ENCODE measurements around the gene IP6K3. TPM values are rescaled to one million over a fixed set of nuclear protein-coding genes. Genes with fewer than 3 reads are reported as not detected.
A peak's percentile ranks its signal among the peaks of the same experiment; 100 is the strongest.

IP6K3 gene
- total and polyA plus RNA-seq, 5 donors from 2014 or later = not detected

GRCh38 chr6:33696076-33696475, 50.6 kb downstream of the IP6K3 start:
- peaks cover 63% of the 10 kb centered on the region for H3K4me1 ChIP-seq (ENCODE audit: control insufficient read depth, insufficient read depth, low read length, poor library complexity, severe bottlenecking)
- H3K4me3 Mint-ChIP-seq = peak overlapping the region in 3 of 4 donors; percentile 44 to 80 (median 71)
- H3K27ac Mint-ChIP-seq = peak overlapping the region; percentile 96 to 98 (median 97)
- H3K27ac ChIP-seq (ENCODE audit: insufficient read depth, low read length, poor library complexity, severe bottlenecking) = peak overlapping the region; percentile 72
- H3K27me3 Mint-ChIP-seq = no peaks in the 10 kb centered on the region
- no peaks in the 10 kb centered on the region for H3K9me3 ChIP-seq (ENCODE audit: control insufficient read depth in 2 of 2, low read length in 2 of 2)
- H3K9me3 Mint-ChIP-seq = no peaks in the 10 kb centered on the region
- ATAC-seq (ENCODE audit: low read depth in 2 of 2) (no peak), DNase-seq (no peak)
- H3K27me3 ChIP-seq (ENCODE audit: control insufficient read depth, insufficient read depth, low read length) = no peaks in the 10 kb centered on the region
- no peak overlapping the region for H3K4me3 ChIP-seq (ENCODE audit: low read depth, low read length)
- H3K36me3 Mint-ChIP-seq = peaks cover 26% of the 10 kb centered on the region
- peaks cover 25 to 69% (median 45%) of the 10 kb centered on the region in 4 donors for H3K4me1 Mint-ChIP-seq
- peaks cover 26% of the 10 kb centered on the region for H3K36me3 ChIP-seq (ENCODE audit: control insufficient read depth, insufficient read depth, low read length)

DNA sequence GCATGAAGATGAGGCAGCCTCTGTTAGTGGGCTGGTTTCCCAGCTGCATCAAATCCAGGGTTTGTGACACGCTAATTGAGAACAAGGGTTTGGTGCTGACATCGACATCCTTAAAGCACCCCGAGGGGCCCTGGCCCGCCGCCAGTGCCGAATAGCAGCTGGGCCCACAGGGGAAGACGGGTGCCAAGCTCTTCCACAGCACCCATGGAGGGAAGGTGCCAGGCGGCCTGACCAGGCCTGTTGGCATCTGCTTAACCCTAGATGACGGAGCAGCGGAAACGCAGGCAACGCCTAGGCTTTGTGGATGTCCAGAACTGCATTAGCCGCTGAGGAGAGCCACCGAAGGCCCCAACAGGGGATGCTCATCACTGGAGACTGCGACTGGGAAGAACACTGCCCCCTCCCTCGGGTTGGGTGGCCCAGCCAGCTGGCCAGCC, 51.2 kb downstream of the IP6K3 start:
- no peaks in the 10 kb centered on the region for H3K9me3 Mint-ChIP-seq
- peak overlapping the region; percentile 72 for H3K27ac ChIP-seq (ENCODE audit: insufficient read depth, low read length, poor library complexity, severe bottlenecking)
- H3K4me3 ChIP-seq (ENCODE audit: low read depth, low read length) = no peak overlapping the region
- H3K36me3 ChIP-seq (ENCODE audit: control insufficient read depth, insufficient read depth, low read length) = peaks cover 32% of the 10 kb centered on the region
- H3K36me3 Mint-ChIP-seq = peaks cover 27% of the 10 kb centered on the region
- H3K4me1 ChIP-seq (ENCODE audit: control insufficient read depth, insufficient read depth, low read length, poor library complexity, severe bottlenecking) = peaks cover 61% of the 10 kb centered on the region
- H3K27me3 Mint-ChIP-seq = no peaks in the 10 kb centered on the region
- H3K27me3 ChIP-seq (ENCODE audit: control insufficient read depth, insufficient read depth, low read length) = no peaks in the 10 kb centered on the region
- no peaks in the 10 kb centered on the region for H3K9me3 ChIP-seq (ENCODE audit: control insufficient read depth in 2 of 2, low read length in 2 of 2)
- H3K4me3 Mint-ChIP-seq = no peak overlapping the region
- peaks cover 25 to 69% (median 44%) of the 10 kb centered on the region in 4 donors for H3K4me1 Mint-ChIP-seq
- peak overlapping the region; percentile 98 to 99 (median 98) for H3K27ac Mint-ChIP-seq
- no peak for ATAC-seq (ENCODE audit: low read depth in 2 of 2)
- DNase-seq = no peak

- ATAC-seq (ENCODE audit: low read depth in 2 of 2) (no peak), DNase-seq (no peak)
- no peaks in the 10 kb centered on the region for H3K9me3 ChIP-seq (ENCODE audit: control insufficient read depth in 2 of 2, low read length in 2 of 2)
- peak overlapping the region; percentile 98 to 99 (median 98) for H3K27ac Mint-ChIP-seq
- peak overlapping the region in 3 of 4 donors; percentile 53 to 77 (median 69) for H3K4me3 Mint-ChIP-seq
- peaks cover 20 to 64% (median 39%) of the 10 kb centered on the region in 4 donors for H3K4me1 Mint-ChIP-seq
- no peaks in the 10 kb centered on the region for H3K27me3 Mint-ChIP-seq
- no peak overlapping the region for H3K4me3 ChIP-seq (ENCODE audit: low read depth, low read length)
- no peaks in the 10 kb centered on the region for H3K27me3 ChIP-seq (ENCODE audit: control insufficient read depth, insufficient read depth, low read length)
- H3K9me3 Mint-ChIP-seq = no peaks in the 10 kb centered on the region
- peaks cover 27% of the 10 kb centered on the region for H3K36me3 Mint-ChIP-seq
- peak overlapping the region; percentile 72 for H3K27ac ChIP-seq (ENCODE audit: insufficient read depth, low read length, poor library complexity, severe bottlenecking)
- peaks cover 58% of the 10 kb centered on the region for H3K4me1 ChIP-seq (ENCODE audit: control insufficient read depth, insufficient read depth, low read length, poor library complexity, severe bottlenecking)
- H3K36me3 ChIP-seq (ENCODE audit: control insufficient read depth, insufficient read depth, low read length) = peaks cover 37% of the 10 kb centered on the region
These were observed 51.7 kb downstream of the IP6K3 start for GRCh38 chr6:33694977-33695376.

GRCh38 chr6:33694401-33694931, 52.2 kb downstream of the IP6K3 start:
- Mint-ChIP-seq H3K4me3 (peak overlapping the region; percentile 2 to 77 (median 61)), H3K27me3 (no peaks in the 10 kb centered on the region), H3K4me1 (peaks cover 19 to 64% (median 40%) of the 10 kb centered on the region in 4 donors), H3K36me3 (peaks cover 31% of the 10 kb centered on the region), H3K27ac (peak overlapping the region; percentile 98 to 99 (median 98)), H3K9me3 (no peaks in the 10 kb centered on the region)
- Histone ChIP-seq H3K27ac (ENCODE audit: insufficient read depth, low read length, poor library complexity, severe bottlenecking) (peak overlapping the region; percentile 72), H3K27me3 (ENCODE audit: control insufficient read depth, insufficient read depth, low read length) (no peaks in the 10 kb centered on the region), H3K9me3 (ENCODE audit: control insufficient read depth in 2 of 2, low read length in 2 of 2) (no peaks in the 10 kb centered on the region), H3K4me1 (ENCODE audit: control insufficient read depth, insufficient read depth, low read length, poor library complexity, severe bottlenecking) (peaks cover 58% of the 10 kb centered on the region), H3K36me3 (ENCODE audit: control insufficient read depth, insufficient read depth, low read length) (peaks cover 42% of the 10 kb centered on the region), H3K4me3 (ENCODE audit: low read depth, low read length) (no peak overlapping the region)
- DNase-seq (peak; percentile 22 to 86 (median 43)), ATAC-seq (ENCODE audit: low read depth in 2 of 2) (peak; percentile 53 to 62)

DNA sequence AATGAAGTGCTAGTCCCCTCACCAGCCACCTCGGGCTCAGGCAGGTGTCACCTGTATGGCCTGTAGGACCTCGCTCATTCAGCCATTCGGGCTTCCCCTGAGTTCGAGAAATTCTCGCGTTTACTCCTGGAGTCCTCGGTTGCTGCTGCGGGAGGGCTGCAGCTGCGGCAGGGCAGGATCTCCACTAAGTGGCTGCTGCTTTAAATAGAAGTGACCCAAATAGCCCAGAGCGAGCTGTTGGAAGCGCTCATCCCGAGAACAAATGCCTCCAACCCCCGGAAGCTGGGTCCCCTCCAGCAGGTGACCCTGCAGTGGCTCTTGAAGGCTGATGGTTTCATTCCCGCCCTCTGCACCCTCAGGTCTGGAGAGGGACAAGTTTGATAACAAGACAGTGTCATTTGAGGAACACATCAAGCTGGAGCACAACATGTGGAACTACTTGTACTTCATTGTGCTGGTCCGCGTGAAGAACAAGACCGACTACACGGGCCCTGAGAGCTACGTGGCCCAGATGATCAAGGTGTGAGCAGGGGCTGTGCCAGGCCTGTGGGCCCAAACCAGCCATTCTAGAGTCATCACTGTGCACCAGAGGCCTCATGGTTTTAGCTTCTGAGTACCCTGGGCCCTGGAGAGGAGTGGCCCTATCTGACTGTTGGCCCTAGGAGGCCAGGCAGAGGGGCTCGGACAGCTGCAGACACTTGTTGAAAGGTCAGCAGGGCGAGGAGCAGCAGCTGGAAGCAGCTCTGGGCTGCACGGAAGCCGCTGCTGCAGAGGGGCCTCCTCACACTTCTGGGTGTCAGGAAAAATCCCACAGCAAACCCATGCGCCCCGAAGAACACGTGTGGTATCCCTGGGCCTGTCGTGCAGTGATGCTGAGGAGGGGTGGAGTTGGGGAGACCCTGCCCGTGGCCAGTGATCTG, 53.3 kb downstream of the IP6K3 start:
- H3K36me3 Mint-ChIP-seq = peaks cover 42% of the 10 kb centered on the region
- no peaks in the 10 kb centered on the region for H3K27me3 Mint-ChIP-seq
- Histone ChIP-seq H3K27me3 (ENCODE audit: control insufficient read depth, insufficient read depth, low read length) (no peaks in the 10 kb centered on the region), H3K4me3 (ENCODE audit: low read depth, low read length) (no peak overlapping the region), H3K9me3 (ENCODE audit: control insufficient read depth in 2 of 2, low read length in 2 of 2) (no peaks in the 10 kb centered on the region), H3K4me1 (ENCODE audit: control insufficient read depth, insufficient read depth, low read length, poor library complexity, severe bottlenecking) (peaks cover 58% of the 10 kb centered on the region), H3K27ac (ENCODE audit: insufficient read depth, low read length, poor library complexity, severe bottlenecking) (peak overlapping the region; percentile 72), H3K36me3 (ENCODE audit: control insufficient read depth, insufficient read depth, low read length) (peaks cover 53% of the 10 kb centered on the region)
- peak overlapping the region in 3 of 4 donors; percentile 53 to 82 (median 69) for H3K4me3 Mint-ChIP-seq
- no peaks in the 10 kb centered on the region for H3K9me3 Mint-ChIP-seq
- peak overlapping the region; percentile 98 to 99 (median 98) for H3K27ac Mint-ChIP-seq
- ATAC-seq (ENCODE audit: low read depth in 2 of 2) = no peak
- DNase-seq = no peak
- peaks cover 19 to 59% (median 41%) of the 10 kb centered on the region in 4 donors for H3K4me1 Mint-ChIP-seq

DNA sequence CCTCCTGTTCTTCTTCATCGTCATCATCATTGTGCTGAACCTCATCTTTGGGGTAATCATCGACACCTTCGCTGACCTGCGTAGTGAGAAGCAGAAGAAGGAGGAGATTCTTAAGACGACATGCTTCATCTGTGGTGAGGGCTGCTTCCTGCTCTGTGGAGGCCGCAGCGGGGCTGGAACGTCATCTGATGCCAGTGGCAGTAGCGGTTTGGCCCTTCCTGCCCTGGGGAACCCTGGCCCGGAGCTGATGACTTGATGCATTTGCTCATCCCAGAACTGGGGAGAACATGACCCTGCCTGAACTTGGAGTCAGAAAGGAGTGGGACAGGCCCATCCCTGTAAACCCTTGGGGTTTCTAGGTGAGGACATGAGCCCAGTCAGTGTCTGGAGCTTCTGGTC, 53.9 kb downstream of the IP6K3 start:
- Mint-ChIP-seq H3K27me3 (no peaks in the 10 kb centered on the region), H3K4me1 (peaks cover 19 to 59% (median 41%) of the 10 kb centered on the region in 4 donors), H3K9me3 (no peaks in the 10 kb centered on the region), H3K4me3 (peak overlapping the region in 3 of 4 donors; percentile 23 to 82 (median 78)), H3K27ac (peak overlapping the region; percentile 98 to 99 (median 98)), H3K36me3 (peaks cover 47% of the 10 kb centered on the region)
- ATAC-seq (ENCODE audit: low read depth in 2 of 2) (peak; percentile 63 to 67), DNase-seq (peak; percentile 29 to 77 (median 55))
- peak overlapping the region; percentile 72 for H3K27ac ChIP-seq (ENCODE audit: insufficient read depth, low read length, poor library complexity, severe bottlenecking)
- peaks cover 58% of the 10 kb centered on the region for H3K4me1 ChIP-seq (ENCODE audit: control insufficient read depth, insufficient read depth, low read length, poor library complexity, severe bottlenecking)
- H3K27me3 ChIP-seq (ENCODE audit: control insufficient read depth, insufficient read depth, low read length) = no peaks in the 10 kb centered on the region
- H3K36me3 ChIP-seq (ENCODE audit: control insufficient read depth, insufficient read depth, low read length) = peaks cover 50% of the 10 kb centered on the region
- no peak overlapping the region for H3K4me3 ChIP-seq (ENCODE audit: low read depth, low read length)
- H3K9me3 ChIP-seq (ENCODE audit: control insufficient read depth in 2 of 2, low read length in 2 of 2) = no peaks in the 10 kb centered on the region

DNA sequence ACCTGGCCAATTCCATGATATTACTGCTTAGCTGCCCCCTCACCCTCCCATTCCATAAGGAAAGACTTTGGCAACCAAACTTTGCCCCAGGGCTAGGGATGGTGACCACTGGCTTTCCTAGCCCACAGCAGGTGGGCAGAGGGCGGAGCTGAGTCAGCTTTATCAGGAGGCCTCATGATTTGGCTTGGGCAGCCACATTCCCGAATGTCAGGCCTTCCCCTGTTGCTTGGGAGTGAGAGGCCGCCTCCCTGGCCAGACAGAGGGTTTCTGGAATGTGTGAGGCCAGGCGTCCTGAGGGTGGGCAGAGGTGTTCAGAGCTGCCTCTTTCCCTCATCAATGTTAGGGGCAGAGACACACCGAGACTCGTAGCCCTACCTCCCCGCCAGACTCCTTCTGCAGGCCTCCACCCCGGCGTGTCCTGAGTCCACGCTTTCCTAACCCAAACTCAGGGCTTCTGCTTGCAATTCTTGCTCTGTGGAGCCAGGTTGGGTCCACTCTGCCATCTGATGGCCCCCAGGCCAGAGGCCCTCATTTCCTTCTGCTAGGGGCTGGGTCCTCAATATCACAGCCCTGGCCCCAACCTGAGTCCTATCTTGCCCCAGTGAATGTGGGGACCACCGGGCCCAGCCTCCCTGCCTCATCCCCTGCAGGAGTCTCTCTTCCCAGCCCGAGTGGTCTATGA, 54.5 kb downstream of the IP6K3 start:
- ATAC-seq (ENCODE audit: low read depth in 2 of 2) (no peak), DNase-seq (no peak)

More for the DNA sequence above, 54.5 kb downstream of the IP6K3 start:
- Histone ChIP-seq H3K4me1 (ENCODE audit: control insufficient read depth, insufficient read depth, low read length, poor library complexity, severe bottlenecking) (peaks cover 54% of the 10 kb centered on the region), H3K4me3 (ENCODE audit: low read depth, low read length) (no peak overlapping the region), H3K9me3 (ENCODE audit: control insufficient read depth in 2 of 2, low read length in 2 of 2) (no peaks in the 10 kb centered on the region), H3K36me3 (ENCODE audit: control insufficient read depth, insufficient read depth, low read length) (peaks cover 50% of the 10 kb centered on the region), H3K27me3 (ENCODE audit: control insufficient read depth, insufficient read depth, low read length) (no peaks in the 10 kb centered on the region), H3K27ac (ENCODE audit: insufficient read depth, low read length, poor library complexity, severe bottlenecking) (peak overlapping the region; percentile 72)
- Mint-ChIP-seq H3K36me3 (peaks cover 43% of the 10 kb centered on the region), H3K9me3 (no peaks in the 10 kb centered on the region), H3K4me1 (peaks cover 19 to 54% (median 39%) of the 10 kb centered on the region in 4 donors), H3K27me3 (no peaks in the 10 kb centered on the region), H3K27ac (peak overlapping the region; percentile 98 to 99 (median 98)), H3K4me3 (peak overlapping the region in 3 of 4 donors; percentile 23 to 82 (median 78))
